Measurements from ENCODE around the gene ZNF138.

ZNF138 gene

DNA sequence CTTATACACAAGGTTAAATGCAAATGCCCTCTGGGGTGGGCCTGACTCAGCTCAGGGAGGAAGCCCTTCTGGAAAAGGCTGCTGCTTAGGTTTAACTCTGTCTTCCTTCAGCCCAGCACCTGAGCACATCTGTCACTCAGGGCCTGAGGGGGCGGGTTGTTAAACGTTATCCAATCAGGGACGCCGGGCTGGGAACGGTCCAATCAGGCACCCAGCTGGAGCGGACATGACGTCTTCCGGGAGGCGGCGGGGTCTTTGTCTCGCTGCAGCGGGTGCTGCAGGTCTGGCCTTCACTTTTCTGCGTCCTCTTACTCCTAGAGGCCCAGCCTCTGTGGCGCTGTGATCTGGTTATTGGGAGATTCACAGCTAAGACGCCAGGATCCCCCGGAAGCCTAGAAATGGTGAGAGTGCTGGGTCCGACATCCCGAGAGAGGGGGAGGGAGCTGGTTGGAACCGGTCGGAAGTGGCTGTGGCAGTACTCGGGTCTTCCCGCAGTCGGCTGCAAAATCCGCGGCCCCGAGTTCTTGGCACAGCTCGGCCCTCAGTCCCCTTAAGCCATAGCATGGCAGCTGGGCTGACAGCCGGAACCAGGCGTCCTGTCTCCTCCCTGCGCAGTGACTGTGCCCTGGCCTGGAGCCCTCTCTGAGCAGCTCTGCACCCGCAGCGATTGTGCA, at the start of gene ZNF138:
Gene ZNF138 (plus strand): TSS at position 258 of the 674 bp plus-strand sequence. CDS start 141 bp downstream, at position 399.
- peak; percentile 96 for DNase-seq (ENCODE audit: low spot score)
- TF ChIP-seq, protein P1, sequence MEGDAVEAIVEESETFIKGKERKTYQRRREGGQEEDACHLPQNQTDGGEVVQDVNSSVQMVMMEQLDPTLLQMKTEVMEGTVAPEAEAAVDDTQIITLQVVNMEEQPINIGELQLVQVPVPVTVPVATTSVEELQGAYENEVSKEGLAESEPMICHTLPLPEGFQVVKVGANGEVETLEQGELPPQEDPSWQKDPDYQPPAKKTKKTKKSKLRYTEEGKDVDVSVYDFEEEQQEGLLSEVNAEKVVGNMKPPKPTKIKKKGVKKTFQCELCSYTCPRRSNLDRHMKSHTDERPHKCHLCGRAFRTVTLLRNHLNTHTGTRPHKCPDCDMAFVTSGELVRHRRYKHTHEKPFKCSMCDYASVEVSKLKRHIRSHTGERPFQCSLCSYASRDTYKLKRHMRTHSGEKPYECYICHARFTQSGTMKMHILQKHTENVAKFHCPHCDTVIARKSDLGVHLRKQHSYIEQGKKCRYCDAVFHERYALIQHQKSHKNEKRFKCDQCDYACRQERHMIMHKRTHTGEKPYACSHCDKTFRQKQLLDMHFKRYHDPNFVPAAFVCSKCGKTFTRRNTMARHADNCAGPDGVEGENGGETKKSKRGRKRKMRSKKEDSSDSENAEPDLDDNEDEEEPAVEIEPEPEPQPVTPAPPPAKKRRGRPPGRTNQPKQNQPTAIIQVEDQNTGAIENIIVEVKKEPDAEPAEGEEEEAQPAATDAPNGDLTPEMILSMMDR (IDR thresholded peaks at IDR 0.05; ENCODE audit: extremely low read depth, missing control alignments), result no peak

DNA sequence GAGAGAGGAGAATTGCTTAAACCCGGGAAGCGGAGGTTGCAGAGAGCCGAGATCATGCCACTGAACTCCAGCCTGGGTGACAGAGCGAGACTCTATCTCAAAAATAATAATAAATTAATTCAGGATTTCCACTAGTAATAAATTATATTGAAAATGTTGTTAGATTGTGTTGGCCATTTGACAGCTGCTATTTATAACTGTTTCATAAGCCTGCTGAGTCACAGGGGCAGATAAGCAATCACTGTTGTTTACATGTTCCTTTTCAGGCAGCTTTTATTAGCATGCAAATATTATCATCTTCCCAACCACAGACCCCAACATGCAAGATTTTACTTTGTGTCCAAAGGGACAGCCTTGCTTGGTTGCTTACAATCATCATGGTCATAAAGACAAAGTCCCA, 49.5 kb upstream of the ZNF138 start:
- TF ChIP-seq, protein P1 (IDR thresholded peaks at IDR 0.05; ENCODE audit: extremely low read depth, missing control alignments), result no peak
- no peak for DNase-seq (ENCODE audit: low spot score)

GRCh38 chr7:64747802-64748201, 46.4 kb upstream of the ZNF138 start:
- DNase-seq (ENCODE audit: low spot score), result no peak
- TF ChIP-seq, protein P1 (IDR thresholded peaks at IDR 0.05; ENCODE audit: extremely low read depth, missing control alignments), result no peak

- no peak for DNase-seq (ENCODE audit: low spot score)
- TF ChIP-seq, protein P1 (IDR thresholded peaks at IDR 0.05; ENCODE audit: extremely low read depth, missing control alignments), result no peak
These were observed 41.2 kb upstream of the ZNF138 start for GRCh38 chr7:64753032-64753431.

GRCh38 chr7:64755865-64756264, 38.4 kb upstream of the ZNF138 start:
- TF ChIP-seq, protein P1 (IDR thresholded peaks at IDR 0.05; ENCODE audit: extremely low read depth, missing control alignments), result no peak
- DNase-seq (ENCODE audit: low spot score), result no peak

- DNase-seq (ENCODE audit: low spot score), result no peak
- TF ChIP-seq, protein P1 (IDR thresholded peaks at IDR 0.05; ENCODE audit: extremely low read depth, missing control alignments), result no peak
These were observed 36.1 kb upstream of the ZNF138 start for GRCh38 chr7:64758151-64758550.

- TF ChIP-seq, protein P1 (IDR thresholded peaks at IDR 0.05; ENCODE audit: extremely low read depth, missing control alignments), result no peak
- DNase-seq (ENCODE audit: low spot score), result no peak
These were observed 25.4 kb upstream of the ZNF138 start for GRCh38 chr7:64768824-64769223.

Data from GM20000 (cell line).